GM12872 (cell line): ENCODE results near the gene ZC3H8.

Experiments used
- CTCF ChIP-seq: IDR thresholded peaks from 3 replicates; pipeline ENCODE4 v1.5.1; 2011; ENCODE audit warnings: low read depth, mild to moderate bottlenecking, low read length, moderate library complexity; ENCODE audit not compliant: insufficient read depth

The ZC3H8 gene

GRCh38 chr2:112253261-112253815 is 1.5 kb downstream of the ZC3H8 start:
- no peak for TF ChIP-seq CTCF

GRCh38 chr2:112251271-112251670 is 3.6 kb downstream of the ZC3H8 start:
- TF ChIP-seq CTCF: no peak

GRCh38 chr2:112244854-112245253 is 10.0 kb downstream of the ZC3H8 start:
- TF ChIP-seq CTCF: no peak

GRCh38 chr2:112243233-112243632 is 11.6 kb downstream of the ZC3H8 start:
- no peak for TF ChIP-seq CTCF

- no peak for TF ChIP-seq CTCF
These were observed 12.5 kb downstream of the ZC3H8 start for GRCh38 chr2:112242384-112242783.

GRCh38 chr2:112239862-112240261 is 15.0 kb downstream of the ZC3H8 start:
- TF ChIP-seq CTCF: no peak

GRCh38 chr2:112230371-112230770 is 24.5 kb downstream of the ZC3H8 start:
- TF ChIP-seq CTCF: no peak

- TF ChIP-seq CTCF: no peak
These were observed 25.5 kb downstream of the ZC3H8 start for GRCh38 chr2:112229348-112229747.
